HG03095 (cell line): ENCODE results near the gene BBS2.
"Not testable (repeated sequence)": the region's sequence is repeated elsewhere in the genome, so short reads cannot be mapped to it uniquely, and the experiment has no call there.

Experiments
- ATAC-seq: cut with Tn5 transposase; IDR thresholded peaks from one replicate; pipeline ENCODE4 v1.9.1; 2021; ENCODE audit warnings: moderate library complexity; ENCODE audit not compliant: unreplicated experiment

The BBS2 gene

DNA sequence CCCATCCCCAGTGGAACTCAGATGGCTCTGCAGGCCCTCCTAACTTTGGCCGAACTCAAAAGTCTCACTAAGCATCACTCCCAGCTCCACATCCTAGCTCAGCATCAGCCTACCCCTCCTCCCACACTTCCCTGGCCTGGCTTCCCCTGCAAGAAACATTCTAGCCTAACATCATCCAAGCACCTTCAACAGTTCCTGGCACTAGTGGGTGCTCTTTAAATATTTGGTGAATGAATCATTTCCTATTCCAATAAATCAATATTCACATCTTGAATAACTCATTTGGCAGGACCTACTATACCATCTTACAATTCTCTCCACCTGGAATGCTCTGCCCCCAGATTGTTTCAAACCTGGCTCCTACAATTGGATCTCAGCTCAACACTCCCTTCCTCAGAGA, 11.0 kb upstream of the BBS2 start:
- ATAC-seq, result no peak

- no peak for ATAC-seq
These were observed 5.4 kb upstream of the BBS2 start for GRCh38 chr16:56525236-56525635.

GRCh38 chr16:56520251-56520577, 390 bp upstream of the BBS2 start:
- no peak for ATAC-seq

DNA sequence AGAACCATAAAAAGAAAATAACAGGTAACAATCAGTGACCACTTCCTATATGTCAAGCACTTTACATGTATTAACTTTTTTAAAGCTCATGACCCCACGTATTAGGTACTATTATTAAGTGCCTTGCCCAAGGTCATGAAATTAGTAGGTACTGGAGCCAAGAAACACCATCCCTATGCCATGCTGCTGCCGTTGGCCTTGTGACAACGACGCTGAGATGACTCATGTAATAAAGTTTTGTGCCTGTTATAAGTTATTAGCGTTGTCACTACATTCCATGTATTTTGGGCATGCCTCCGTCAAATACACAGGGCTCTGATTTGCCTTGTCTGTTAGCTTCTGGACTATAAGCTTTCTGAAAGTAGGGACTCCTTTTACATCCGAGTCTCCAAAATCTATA, 1.4 kb downstream of the BBS2 start:
- no peak for ATAC-seq

DNA sequence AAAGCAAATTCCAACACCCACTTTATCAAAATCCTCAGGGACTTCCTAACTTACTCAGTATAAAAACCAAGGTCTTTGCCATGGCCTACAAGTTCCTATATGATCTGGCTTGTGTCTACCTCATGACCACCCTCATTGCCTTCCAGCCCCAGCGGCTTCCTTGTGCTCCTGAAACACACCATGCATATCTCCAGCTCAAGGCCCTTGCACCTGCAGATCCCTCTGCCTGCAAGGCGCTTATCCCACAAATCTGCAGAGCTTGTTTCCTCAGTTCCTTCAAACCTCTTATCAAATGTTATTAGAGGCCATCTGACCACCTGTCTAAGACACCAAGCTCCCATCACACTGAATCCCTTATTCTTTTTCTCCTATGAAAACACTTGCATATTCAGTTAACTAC, 2.6 kb downstream of the BBS2 start:
- ATAC-seq, result no peak

DNA sequence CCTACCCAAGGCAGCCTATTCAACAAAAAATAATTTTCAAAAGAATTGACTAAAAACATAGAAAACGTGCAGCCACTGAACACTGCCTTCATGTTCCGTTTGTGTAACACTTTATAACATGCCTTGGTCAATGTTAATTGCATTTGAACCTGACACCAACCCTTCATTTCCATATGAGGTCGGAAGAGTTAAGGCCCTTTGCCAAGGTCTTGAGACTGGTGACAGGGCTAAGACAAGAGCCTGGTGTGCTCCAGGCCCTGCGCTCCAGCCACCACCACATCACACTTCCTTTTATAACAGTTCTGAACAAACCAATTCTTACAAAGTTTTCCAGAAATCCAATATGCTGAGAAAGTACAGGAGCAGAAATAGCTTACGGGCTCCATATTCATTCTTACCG, 4.2 kb downstream of the BBS2 start:
- ATAC-seq, result no peak

DNA sequence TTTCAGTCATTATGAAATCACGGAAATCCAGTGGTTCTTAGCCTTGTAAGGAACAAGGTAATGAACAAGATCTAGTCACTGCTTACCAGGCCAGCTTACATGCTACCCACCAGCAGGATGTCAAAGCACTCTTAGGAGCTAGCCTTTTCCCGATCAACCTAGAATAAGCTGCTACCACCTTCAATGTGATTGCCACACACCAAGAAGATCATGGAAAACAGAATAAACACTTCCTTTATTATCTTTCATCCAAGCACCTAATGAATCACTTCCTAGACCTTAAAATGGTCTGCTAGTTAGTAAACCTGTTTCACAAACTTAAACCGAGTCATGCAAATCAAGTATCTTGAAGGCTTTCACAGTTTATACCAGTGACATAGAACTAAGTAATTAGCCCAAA, 5.0 kb downstream of the BBS2 start:
- no peak for ATAC-seq

DNA sequence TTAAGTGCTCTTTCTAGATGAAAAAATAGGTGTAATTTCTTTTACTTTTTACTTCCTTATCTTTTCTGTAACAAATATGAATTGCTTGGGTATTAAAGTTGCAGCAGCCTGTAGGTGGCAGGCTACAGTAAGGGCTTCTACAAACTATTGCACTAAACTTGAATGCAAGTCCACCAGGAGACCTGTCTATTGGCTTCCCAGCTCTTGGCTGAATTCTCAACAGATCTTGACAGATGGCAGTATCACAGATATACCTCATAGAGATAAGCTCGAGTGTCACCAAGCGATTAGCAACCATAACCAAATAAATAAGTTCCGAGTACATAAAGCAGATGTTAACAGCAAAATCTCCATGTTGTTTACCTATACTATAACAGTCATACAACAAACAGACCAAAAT, 5.9 kb downstream of the BBS2 start:
- ATAC-seq, result no peak

GRCh38 chr16:56513091-56513490, 6.7 kb downstream of the BBS2 start:
- ATAC-seq, result no peak

GRCh38 chr16:56512025-56512424, 7.8 kb downstream of the BBS2 start:
- ATAC-seq, result no peak

DNA sequence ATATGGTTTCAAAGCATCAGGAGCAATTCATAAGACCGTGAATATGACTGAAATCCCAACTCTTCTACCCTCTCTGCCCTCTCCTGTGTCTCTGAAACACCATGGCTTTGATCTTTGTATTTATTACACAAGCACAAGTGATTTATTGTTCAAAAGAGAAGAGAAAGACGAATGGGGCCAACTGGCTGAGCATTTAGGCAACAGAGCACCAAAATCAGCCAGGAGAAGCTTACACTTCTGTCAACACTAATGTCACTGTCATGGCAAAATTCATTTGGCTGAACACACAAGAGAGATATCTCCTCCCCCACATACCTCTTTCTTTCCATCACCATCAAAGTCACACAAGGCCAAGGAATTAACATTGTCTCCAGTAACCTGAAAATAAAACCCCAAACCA, 9.3 kb downstream of the BBS2 start:
- no peak for ATAC-seq

- no peak for ATAC-seq
These were observed 12.9 kb downstream of the BBS2 start for GRCh38 chr16:56506941-56507340.

GRCh38 chr16:56505181-56505580, 14.6 kb downstream of the BBS2 start:
- no peak for ATAC-seq

DNA sequence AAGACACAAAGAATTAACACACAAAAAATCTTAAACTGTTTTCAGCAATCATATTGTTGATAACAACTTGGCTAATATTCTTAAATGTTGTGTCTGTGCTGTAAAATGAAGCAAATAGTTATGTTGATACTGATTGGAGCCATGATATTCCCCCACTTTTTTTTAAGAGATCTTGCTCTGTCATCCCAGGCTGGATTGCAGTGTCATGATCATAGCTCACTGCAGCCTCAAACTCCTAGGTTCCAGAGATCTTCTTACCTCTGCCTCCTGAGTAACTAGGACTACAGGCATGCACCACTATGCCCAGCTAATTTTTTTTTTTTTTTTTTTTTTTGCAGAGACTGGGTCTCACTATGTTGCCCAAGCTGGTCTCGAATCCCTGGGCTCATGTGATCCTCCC, 26.0 kb downstream of the BBS2 start:
- ATAC-seq, result no peak

- no peak for ATAC-seq
These were observed 26.7 kb downstream of the BBS2 start for GRCh38 chr16:56493126-56493525.

DNA sequence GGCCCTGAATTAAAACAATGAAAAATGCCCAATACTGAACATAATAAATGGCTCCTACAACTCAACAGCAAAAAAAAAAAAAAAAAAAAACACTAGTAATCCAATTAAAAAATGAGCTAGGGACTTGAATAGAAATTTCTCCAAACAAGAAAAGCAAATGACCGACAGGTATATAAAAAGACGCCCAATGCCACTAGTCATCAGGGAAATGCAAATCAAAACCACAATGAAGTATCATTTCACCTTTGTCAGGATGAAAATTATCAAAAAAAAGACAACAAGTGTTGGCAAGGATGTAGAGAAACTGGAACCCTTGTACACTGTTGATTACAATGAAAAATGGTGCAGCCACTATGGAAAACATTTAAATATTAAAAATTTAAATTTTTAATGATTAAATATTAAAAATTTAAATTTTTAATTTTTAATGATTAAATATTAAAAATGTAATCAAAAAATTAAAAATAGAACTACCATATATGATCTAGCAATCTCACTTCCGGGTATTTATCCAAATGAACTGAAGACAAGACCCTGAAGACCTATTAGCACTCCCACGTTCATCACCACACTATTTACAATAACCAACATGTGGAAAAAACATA, 28.1 kb downstream of the BBS2 start:
- no peak for ATAC-seq

GRCh38 chr16:56488868-56489267, 31.0 kb downstream of the BBS2 start:
- not testable (repeated sequence) for ATAC-seq

- no peak for ATAC-seq
These were observed 31.8 kb downstream of the BBS2 start for GRCh38 chr16:56488035-56488434.

DNA sequence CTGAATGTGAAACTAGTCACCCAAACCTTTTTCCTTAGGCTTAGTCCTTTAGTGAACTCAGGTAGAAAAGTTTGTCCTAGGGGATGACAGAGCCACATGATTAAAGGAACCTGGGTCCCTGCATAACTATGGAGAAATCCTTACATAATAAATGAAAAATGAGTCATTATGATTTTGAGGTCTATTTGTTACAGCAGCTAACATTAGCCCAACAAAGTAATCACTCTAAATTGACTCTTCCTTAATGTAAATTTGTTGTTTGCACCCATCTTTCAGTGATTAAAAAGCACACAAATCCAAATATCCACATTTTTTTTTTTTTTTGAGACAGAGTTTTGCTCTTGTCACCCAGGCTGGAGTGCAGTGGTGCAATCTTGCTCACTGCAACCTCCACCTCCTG, 36.4 kb downstream of the BBS2 start:
- ATAC-seq, result no peak

- ATAC-seq, result no peak
These were observed 37.1 kb downstream of the BBS2 start for GRCh38 chr16:56482683-56483236.

- no peak for ATAC-seq
These were observed 38.2 kb downstream of the BBS2 start for GRCh38 chr16:56481468-56482122.

DNA sequence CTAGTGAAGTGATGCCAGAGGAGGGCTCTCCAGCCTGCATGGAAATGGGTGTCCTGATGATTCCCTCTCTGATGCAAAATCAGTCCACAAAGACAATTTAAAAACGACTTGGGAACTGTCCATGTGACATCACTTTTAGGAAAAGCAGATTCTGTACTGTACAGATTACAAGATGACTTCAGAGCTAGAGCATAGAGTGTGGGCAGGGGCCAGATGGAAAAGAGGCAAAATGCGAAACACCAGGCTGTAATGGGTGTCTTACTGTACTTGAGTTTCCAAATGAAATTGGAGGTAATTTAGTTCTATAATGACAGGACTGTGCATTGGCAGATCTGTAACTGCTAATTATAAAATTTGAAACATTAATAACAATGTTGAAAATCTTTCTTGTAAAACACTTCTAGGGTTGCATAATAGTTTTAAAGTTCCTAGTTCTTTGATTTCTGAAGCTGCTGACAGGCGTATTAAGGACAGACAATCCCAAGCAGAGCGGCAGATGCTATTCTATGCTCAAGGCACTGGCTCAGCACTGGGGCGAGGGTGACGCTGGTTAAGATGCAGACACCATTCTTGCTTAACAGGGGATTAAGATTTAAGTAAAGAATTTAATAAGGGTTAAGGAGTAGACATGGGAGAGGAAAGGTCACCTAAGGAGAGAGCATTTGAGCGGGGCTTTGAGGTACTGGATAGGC, 38.9 kb downstream of the BBS2 start:
- no peak for ATAC-seq
